HG03139 (cell line): ENCODE measurements around the gene IRF2BPL.
"Not testable (repeated sequence)": the region's sequence is repeated elsewhere in the genome, so short reads cannot be mapped to it uniquely, and the experiment has no call there.

Experiments used
- ATAC-seq: cut with Tn5 transposase; IDR thresholded peaks from one replicate; pipeline ENCODE4 v1.9.1; 2021; ENCODE audit not compliant: unreplicated experiment

The IRF2BPL gene

DNA sequence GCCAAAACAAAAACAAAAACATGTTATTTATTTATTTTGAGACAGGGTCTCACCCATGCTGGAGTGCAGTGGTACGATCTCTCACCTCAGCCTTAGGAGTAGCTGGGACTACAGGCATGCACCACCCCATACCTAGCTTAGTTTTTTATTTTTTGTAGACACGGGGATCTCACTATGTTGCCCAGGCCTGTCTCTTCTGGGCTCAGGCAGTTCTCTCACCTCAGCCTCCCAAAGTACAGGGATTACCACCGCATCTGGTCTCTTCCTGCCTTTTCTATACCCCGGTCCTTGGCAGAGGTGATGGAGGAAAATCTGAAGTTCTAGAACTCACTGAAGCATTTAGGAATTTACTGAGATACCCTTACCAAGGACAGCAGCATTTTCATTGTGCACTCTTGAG is 6.8 kb upstream of the IRF2BPL start:
- ATAC-seq: no peak

DNA sequence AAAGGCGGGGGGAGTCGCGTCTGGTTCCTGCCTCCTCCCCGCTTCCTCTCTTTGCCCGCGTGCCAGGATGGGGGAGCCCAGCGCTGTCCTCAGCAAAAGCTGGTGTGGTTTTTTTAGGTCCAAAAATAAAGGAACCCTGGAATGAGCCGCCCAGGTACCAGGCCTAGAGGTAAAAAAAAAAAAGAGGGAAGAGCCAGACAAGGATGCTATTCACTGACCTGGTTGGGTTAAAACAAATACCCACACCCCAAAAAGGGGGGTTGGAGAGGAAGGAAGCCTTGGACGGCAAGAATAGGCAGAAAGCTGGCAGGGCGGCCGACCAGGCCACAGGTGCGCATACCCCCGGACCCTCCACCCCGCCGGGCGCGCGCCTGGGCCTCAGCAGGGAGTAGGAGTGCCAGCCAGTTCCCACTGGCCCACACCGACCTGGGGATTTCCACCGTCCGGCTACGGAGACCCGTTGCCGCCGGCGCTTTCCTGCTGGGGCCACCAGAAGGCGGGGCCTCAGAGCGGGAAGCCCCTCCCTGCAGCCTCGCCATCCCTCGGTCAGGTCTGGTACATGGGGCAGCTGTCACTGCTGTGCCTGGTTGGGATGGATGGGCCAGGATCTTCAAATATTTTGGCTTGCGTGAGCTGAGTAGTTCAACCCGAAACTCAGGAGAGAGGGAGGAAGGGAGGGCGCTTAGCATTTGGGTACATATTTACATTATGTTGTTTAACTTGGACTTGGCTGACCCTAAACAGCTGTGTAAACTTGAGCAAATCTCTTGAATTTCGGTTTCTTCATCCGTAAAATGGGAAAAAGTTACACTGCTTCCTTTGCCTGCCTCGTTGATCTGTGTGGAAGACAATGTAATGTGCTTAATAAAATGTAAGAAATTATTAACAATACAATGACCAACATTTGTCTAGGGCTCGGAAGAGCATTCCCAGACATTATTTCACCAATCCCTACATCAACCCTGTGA is 5.4 kb upstream of the IRF2BPL start:
- peak; percentile 62 for ATAC-seq

DNA sequence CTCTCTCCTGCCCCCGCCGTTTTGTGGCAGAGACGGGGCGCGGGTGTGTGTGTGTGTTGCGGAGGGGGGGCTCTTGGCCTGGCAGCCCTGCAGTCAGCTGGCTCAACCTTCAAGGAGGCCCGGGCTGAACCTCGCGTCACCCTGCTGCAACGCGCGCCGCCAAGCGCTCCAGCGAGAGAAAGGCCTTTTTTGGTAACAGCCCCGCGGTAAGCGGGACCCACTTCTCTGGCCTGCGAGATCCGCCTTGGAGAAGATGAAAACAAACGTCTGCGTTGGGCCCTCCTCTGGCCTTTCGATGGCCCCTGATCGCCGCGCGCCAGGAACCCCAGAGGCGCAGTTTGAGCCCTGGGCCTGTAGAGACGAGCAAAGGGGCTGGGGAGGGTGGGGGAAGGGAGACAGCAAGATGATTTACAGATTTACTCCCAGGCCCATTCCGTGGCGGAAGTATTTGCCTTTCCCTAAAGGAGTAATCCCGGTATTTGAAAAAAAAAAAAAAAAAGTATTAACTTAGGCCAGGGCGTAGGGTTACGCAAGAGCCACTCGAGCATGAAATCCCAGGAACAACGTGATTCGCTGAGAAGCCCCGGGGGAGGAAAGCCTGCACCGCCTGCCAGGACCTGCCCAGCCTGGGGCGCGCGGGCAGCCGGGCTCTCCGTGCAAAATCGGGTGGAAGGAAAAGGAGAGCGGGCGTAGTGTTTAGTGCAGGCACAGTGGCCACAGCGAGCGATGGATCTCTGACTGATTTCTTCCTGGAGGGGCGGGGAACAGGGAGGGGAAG is 4.5 kb upstream of the IRF2BPL start:
- ATAC-seq: peak; percentile 20

DNA sequence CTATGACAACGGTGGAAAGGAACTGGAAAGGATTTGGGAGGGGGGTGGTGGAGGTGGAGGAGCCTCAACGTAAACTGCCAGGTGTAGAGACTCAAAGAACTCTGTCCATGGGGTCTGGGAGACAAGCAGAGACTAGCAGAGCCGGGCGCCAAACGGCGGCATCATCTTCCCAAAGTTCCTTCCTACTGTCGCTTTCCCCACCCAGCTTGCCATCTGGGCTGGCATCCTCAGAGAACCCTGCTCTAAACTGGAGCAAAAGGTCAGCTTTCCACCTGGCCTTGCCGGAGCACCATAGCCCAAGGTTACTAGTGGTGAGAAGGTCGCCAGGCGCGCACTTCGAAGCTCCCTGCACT is 4.0 kb upstream of the IRF2BPL start:
- ATAC-seq: no peak

DNA sequence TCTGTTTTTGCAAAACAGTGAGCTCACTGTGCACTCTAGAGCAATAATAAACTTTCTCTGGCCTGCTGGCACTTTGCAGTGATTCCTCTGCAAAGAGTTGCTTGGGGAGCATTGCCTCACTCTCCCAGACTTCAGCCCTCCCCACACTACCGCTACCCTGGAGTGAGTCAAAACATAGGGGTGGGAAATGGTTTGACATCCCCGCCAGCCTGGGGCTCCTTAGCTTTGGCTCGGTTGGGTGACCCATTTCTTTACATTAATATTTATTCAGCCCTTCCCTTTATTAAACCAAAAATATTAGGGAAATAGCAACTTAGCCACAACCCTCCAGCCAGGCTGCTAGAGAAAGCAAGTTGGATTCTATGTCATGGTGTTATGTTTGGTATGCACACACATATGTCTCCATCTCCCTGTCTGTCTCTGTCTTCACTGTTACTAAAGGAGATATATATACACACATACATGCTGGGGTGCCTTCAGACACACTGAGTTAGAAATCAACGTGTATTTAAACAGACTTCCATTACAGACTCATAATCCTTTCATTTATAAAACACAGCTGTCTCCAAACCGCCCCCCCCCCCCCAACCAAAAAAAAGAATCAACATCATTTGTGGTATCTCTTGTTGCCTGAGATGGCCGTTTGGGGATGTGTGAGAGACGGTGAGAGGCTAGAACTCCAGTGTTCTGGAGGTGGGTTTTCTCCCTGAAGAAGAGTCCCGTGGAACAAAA is 3.4 kb upstream of the IRF2BPL start:
- ATAC-seq: no peak

DNA sequence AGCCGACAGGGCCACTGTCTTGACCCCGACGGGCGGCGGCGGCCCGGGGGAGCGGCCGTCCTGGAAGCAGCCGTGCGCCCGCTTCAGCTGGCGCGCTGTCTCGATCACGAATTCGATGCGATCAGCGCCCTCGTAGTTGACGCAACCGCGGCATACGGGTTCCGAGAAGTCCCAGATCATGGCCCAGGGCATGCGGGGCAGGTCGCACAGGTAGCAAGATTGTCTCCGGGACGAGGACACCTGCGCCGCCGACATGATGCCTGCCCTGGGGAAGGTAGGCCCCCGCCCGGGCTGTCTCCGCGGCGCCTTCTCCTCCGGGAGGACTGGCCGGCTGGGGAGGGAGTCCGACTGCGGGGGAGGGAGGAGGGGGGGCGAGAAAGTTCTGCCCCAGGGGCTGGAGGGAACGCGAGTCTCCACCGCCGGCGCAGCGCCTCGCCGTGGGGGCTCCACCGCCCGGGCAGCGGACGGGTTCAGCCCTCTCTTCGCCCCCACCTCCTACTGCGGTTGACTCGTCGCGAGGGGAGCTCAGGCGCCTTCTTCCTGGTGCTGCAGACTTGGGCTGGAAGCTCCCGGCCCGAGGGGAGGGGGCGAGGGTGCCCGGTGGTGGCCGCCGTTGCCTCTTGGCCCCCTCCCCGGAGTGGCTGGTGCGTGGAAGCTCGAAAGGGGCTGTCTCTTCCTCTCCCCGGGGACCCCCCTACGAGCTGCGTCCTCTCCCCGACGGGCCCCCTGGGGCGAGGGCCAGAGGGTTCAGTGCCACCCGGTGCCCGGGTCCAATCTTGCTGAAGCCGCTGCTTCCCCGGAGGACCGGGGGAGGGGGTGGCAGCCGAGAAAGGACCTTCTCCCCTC is 747 bp downstream of the IRF2BPL start:
- peak; percentile 19 for ATAC-seq

DNA sequence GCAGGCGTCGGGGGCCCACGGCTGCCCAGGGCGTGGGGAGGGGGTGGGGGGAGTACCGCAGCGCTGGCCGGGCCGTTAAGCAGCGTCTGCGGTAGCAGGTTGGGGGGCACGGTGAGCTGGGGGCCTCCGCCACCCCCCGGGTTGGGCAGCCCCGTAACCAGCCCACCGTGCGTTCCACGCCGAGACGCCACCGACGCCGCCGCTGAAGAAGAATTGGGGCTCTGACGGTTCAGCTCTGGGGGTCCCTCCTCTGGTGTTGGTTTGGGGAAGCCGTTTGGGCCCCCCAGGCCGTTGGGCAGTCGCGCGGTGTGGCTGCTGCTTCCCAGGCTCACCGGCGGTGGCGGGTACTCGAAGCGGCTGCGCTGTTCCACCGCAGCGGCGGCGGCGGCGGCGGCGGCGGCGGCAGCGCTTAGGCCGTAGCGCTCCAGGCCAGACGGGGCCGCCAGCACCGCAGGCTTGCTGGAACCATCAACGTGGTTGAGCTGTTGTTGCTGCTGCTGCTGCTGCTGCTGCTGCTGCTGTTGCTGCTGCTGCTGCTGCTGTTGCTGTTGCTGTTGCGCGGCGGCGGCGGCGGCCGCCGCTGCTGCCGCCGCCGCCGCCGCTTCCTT is 1.5 kb downstream of the IRF2BPL start:
- ATAC-seq: no peak

DNA sequence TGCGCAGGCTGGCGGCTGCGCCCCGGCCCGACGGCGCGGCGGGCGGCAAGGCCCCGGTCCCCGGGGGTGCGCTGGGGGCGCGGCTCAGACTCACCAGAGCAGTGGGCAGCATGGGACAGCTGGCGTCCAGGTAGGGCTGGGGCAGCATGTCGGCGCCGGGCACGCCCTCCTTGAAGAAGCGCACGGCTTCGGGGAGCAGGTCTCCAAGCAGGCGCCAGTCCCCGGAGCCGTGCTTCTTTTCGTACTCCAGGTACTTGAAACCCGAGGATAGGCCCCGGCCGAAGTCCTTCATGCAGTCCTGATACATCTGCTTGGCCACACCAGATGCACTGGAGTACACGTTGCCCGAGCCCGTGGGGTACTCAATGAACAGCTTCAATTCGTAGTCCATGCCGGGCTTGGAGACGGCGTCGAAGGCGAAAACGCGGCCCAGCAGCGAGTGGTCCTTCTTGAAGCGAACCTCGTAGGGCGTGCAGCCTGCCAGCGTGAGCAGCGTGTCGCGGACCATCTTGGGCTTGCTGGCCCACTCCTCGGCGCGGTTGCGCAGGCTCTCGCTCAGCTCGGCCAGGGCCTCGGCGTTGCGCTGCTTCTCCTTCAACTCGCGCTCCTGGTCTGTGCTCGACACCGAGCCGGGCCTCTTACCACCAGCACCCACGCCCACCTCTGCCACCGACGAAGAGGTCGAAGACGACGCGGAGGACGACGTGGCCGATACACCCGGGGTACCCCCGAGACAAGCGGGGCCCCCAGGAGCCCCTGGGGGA is 2.2 kb downstream of the IRF2BPL start:
- ATAC-seq: no peak

DNA sequence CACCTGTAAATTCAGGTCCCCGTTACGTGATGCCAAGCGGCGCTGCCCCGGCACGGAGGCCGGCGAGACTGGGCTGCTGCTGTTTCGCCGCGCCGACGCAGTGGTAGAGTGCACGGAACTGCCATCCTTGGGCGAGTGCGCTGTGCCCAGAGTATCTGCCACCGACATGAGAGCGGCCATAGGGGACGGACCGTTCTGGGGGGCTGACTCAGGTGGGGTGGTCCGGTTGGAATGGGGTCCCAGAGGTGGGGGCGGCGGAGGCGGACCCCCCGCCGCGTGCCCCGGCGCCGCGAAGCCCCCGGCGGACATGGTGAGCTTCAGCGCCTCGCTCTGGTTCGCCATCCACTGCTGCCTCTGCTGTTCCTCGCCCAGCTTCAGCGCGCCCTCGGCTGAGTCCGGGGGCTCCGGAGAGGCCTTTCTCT is 2.8 kb downstream of the IRF2BPL start:
- no peak for ATAC-seq

DNA sequence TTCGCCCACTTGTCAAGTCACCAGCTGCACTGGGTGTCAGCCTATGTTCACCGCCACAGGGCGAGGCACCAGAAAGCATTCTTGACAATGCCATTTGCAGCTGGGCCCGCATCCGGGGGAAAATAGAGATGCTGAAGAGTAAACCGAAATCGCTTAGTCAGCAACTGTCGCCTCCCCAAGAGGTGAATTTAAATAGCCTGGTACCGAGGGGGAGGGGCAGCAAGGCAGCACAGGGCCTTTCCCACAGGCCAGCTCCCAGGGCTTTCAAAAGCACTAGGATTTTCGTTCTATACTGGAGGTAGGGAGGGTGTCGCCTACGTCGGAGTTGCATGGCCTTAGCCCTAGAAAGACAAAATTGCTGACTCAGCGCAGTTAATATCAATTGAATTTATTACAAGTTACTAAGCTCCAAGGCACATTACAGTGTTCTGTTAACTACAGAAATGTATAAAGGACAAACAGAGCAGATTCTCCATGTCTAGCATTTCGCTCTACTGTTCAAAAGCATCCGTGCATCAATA is 4.3 kb downstream of the IRF2BPL start:
- no peak for ATAC-seq

DNA sequence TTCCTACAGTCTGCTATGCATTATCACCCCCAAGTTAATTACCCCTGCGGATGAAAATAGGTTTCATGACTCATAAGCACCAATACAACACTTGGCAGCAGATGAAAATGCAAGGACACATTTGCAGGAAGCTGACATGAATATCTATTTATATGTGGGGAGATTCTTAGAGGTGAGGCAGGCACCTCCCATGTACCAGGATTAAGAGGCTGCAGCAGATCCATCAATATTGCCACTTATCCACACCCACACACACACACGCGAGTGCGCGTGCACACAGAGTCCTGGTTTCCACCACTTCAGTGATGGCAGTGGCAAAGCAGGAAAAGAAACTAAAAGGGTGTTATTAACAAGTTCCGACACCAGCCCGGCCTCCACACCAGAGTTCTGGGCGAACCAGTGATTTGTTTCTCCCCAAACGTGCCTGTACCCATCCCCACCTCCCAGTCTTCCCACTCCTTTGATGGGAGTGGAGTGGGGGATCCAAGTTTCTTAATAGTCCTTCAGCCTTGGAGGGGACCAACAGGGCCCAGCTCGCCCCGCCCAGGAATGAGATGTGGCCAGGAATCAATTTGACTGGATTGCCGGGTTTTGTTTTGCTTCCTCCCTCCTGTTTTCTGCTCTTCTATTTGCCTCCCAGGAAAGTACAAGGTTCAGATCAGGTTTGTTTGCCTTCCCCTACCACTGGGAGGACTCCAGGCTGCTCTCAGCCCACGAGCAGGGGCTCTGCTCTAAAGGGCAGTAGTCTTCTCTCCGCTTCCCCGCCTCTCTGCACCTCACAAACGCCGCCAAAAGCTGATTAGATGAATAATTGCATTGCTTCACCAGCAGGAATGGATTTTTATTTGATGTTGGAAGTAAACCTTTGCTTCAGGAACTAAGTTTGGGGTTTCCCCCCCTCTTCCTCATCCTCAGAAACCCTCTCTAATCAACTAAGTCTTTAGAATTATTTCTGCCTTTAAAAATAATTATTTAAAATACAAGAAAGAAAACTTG is 5.2 kb downstream of the IRF2BPL start:
- ATAC-seq: no peak

DNA sequence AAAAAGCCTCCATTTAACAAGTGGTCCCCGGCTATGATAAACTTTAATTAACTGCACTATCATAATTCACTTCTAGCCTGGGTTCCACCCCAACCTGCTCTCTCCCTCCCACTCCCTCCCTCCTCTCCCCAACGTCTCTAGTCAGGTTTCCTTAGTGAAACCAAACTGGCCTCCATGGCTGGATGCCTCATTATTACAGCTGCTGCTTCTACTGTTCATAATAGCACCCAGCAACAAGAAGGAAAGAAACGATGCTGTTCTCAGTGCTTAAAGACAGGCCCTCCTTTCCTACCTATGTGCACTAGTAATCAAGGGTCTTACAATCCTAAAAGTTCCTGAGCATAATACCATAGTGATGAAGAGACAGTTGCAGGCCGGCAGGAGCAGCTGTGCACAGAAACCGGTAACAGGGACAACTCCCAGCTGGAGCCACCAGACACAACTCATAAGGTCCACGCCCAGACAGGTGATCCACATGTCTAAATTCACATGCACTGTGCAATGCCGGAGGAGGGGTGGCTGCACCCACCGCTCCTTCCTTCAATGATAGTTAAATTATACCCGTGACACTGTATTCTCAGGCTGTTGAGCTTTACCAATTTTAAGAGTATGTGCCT is 6.2 kb downstream of the IRF2BPL start:
- no peak for ATAC-seq

DNA sequence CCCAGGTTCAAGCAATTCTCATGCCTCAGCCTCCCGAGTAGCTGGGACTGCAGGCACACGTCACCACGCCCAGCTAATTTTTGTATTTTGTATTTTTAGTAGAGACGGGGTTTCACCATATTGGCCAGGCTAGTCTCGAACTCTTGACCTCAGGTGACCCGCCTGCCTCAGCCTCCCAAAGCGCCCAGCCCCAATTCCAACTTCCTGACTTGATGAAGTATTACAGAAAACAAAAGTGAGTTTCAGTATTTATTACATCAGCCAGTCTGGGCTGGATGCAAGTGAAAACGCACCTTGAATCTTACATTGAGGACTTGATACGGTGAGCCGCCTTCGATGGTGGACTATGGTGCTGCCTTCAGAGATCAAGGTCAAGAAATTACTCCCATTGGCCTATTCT is 7.1 kb downstream of the IRF2BPL start:
- ATAC-seq: not testable (repeated sequence)

DNA sequence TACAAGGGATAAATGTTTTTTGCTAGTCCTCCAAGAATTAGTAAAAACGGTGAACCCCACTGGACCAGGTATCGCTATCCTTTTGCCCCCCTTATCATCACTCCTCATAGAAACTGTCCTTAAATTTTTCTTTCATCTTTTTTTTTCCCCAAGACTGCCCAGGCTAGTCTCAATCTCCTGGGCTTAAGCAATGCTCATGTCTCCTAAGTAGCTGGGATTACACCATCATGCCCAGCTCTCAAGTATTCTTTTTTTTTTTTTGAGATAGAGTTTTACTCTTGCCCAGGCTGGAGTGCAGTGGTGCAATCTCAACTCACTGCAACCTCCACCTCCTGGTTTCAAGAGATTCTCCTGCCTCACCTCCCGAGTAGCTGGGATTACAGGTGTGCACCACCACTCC is 9.7 kb downstream of the IRF2BPL start:
- ATAC-seq: no peak

DNA sequence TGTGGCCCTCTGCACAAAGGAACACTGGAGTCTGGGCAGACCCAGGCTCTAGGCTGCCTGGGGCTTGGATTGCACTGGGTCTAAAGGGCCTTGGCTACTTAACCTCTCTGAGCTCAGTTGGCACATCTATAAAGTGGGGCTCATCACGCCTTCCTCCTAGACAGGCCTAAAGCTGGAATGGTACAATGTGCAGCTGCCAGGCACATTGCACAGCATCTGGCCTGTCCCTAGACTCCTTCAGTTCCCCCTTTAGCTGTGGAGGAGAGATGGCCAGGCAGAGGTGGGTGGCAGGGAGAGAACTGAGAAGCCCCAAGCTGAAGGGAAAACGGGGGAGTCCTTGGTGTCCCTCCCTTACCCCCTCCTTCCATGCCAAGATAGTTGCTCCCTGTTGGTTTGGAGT is 10.8 kb downstream of the IRF2BPL start:
- ATAC-seq: no peak

DNA sequence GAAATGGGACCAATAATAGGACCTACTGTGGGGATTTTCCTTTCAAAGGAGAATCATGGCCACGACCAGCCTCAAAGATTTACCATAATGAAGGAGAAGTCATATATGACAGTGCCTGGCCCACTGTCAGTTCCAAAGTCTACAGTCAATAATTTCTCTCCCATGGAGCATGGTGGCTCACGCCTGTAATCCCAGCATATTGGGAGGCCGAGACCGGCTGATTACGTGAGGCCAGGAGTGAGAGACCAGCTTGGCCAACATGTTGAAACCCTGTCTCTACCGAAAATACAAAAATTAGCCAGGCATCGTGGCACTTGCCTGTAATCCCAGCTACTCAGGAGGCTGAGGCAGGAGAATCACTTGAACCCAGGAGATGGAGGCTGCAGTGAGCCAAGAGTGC is 13.8 kb downstream of the IRF2BPL start:
- ATAC-seq: no peak

DNA sequence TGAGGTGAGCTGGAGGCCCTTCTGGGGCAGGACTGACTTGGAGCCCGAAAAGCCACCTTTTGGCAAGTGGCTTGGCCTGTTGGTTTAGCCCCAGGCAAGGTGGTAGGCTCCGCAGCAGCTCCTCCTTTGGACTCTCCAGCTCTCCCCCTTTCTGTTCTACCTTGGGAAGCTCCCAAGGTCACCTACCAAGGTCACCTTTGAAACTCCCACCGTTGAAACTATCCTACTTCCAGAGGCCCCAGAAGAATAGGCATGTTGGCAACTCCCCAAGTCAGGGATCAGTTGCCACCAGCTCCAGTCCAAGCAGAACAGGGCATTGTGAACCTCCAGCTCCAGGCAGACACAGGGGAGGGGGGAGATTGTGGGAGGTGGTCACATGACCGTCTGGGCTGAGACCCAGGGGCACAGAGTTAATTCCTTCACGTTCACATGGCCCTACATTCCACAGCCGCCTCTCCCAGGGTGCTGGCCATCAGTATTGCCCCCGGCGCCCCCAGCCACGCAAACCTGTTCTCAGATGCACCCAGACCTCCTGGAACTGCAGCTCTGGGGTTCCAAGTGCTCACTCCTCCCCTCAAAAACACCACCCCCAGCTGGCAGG is 14.4 kb downstream of the IRF2BPL start:
- ATAC-seq: no peak
